Calu3 (cell line): ENCODE data around the gene GAPT. TPM values are rescaled to one million over a fixed set of nuclear protein-coding genes. Genes with fewer than 3 reads are reported as not detected.

Experiments
- BruUV-seq: library from RNA; stranded (reverse); fragments of 400-500 nt; replicated peaks from 2 replicates; lab custom pipeline; 2021; lab: Mats Ljungman, UMichigan
- CTCF ChIA-PET: fragments of 300-600 bp; sonication (Branson Sonifier 250); formaldehyde crosslinking; loops from one replicate; lab custom pipeline; 2022; ENCODE audit warnings: antibody characterized with exemption; lab: Charles Lee
- DNase-seq: peaks from one replicate; pipeline ENCODE4 v3.0.0; 2022
- H3K27ac Mint-ChIP-seq: one replicate; pipeline ENCODE4 v1.8.0; 2022; ENCODE audit warnings: mixed read lengths; ENCODE audit not compliant: unreplicated experiment
- H3K27me3 Mint-ChIP-seq: one replicate; pipeline ENCODE4 v1.8.0; 2022; ENCODE audit warnings: mixed read lengths; ENCODE audit not compliant: unreplicated experiment
- H3K36me3 Mint-ChIP-seq: one replicate; pipeline ENCODE4 v1.8.0; 2022; ENCODE audit warnings: mild to moderate bottlenecking, moderate library complexity, mixed read lengths; ENCODE audit not compliant: insufficient read depth, unreplicated experiment
- H3K4me1 Mint-ChIP-seq: one replicate; pipeline ENCODE4 v1.8.0; 2022; ENCODE audit warnings: mild to moderate bottlenecking, low read depth, mixed read lengths; ENCODE audit not compliant: unreplicated experiment
- H3K4me3 Mint-ChIP-seq: one replicate; pipeline ENCODE4 v1.8.0; 2022; ENCODE audit warnings: mild to moderate bottlenecking, low read depth, moderate library complexity, mixed read lengths; ENCODE audit not compliant: unreplicated experiment
- H3K9me3 Mint-ChIP-seq: one replicate; pipeline ENCODE4 v1.8.0; 2022; ENCODE audit warnings: low read depth, mixed read lengths; ENCODE audit not compliant: unreplicated experiment
- CTCF ChIP-seq: fragments of 200-600 bp; IDR thresholded peaks from one replicate; pipeline ENCODE4 v1.8.0; 2022; ENCODE audit warnings: antibody characterized with exemption; ENCODE audit not compliant: unreplicated experiment
- intact Hi-C: fragments of 100-400 bp; cut with micrococcal nuclease; formaldehyde crosslinking; loops from one replicate; pipeline ENCODE4 v1.10.0; 2022; ENCODE audit not compliant: unreplicated experiment
- total RNA-seq: library from RNA; stranded (reverse); gene quantifications from 2 replicates; pipeline ENCODE4 v1.2.3, GENCODE V29; 2022

Gene GAPT
- total RNA-seq, 1 experiment from 2014 or later, result not detected

GRCh38 chr5:58453306-58453705 is 37.9 kb upstream of the GAPT start:
- Mint-ChIP-seq H3K27me3 (no peaks in the 10 kb centered on the region), H3K36me3 (peaks cover 67% of the 10 kb centered on the region), H3K4me1 (peaks cover 28% of the 10 kb centered on the region), H3K27ac (no peak overlapping the region), H3K9me3 (no peaks in the 10 kb centered on the region), H3K4me3 (no peak overlapping the region)
- no peak for TF ChIP-seq CTCF
- CTCF ChIA-PET, result no interaction called here
- no peak for DNase-seq
- BruUV-seq, result no TSS peak
- intact Hi-C loops, result loop anchor here (10.0 kb wide), 1 partner anchor 369 kb away; no protein-coding TSS in a partner anchor

- Mint-ChIP-seq H3K27ac (peak overlapping the region; percentile 25), H3K4me3 (peak overlapping the region; percentile 76), H3K36me3 (peaks cover 74% of the 10 kb centered on the region), H3K4me1 (peaks cover 28% of the 10 kb centered on the region), H3K27me3 (no peaks in the 10 kb centered on the region), H3K9me3 (no peaks in the 10 kb centered on the region)
- BruUV-seq, result no TSS peak
- intact Hi-C loops, result loop anchor here (10.0 kb wide), 1 partner anchor 369 kb away; no protein-coding TSS in a partner anchor
- TF ChIP-seq CTCF, result no peak
- CTCF ChIA-PET, result no interaction called here
- DNase-seq, result no peak
Measured at GRCh38 chr5:58454025-58454424, 37.2 kb upstream of the GAPT start.

GRCh38 chr5:58455066-58455465 is 36.2 kb upstream of the GAPT start:
- peak overlapping the region; percentile 76 for H3K4me3 Mint-ChIP-seq
- peaks cover 85% of the 10 kb centered on the region for H3K36me3 Mint-ChIP-seq
- H3K9me3 Mint-ChIP-seq, result no peaks in the 10 kb centered on the region
- no peaks in the 10 kb centered on the region for H3K27me3 Mint-ChIP-seq
- peaks cover 28% of the 10 kb centered on the region for H3K4me1 Mint-ChIP-seq
- TF ChIP-seq CTCF, result no peak
- peak overlapping the region; percentile 40 for H3K27ac Mint-ChIP-seq
- no peak for DNase-seq
- CTCF ChIA-PET, result no interaction called here
- intact Hi-C loops, result loop anchor here (5.0 to 10.0 kb wide), 2 partner anchors 118 to 370 kb away; no protein-coding TSS in a partner anchor
- no TSS peak for BruUV-seq

- Mint-ChIP-seq H3K9me3 (no peaks in the 10 kb centered on the region), H3K27me3 (no peaks in the 10 kb centered on the region), H3K36me3 (peaks cover 89% of the 10 kb centered on the region), H3K4me1 (peaks cover 28% of the 10 kb centered on the region), H3K4me3 (peak overlapping the region; percentile 76), H3K27ac (peak overlapping the region; percentile 40)
- CTCF ChIA-PET, result interaction anchor here (1.7 kb wide), 1 partner anchor 568 kb away, joined by 5 read pairs; no protein-coding TSS in a partner anchor
- TF ChIP-seq CTCF, result no peak
- intact Hi-C loops, result loop anchor here (5.0 to 10.0 kb wide), 2 partner anchors 118 to 371 kb away; no protein-coding TSS in a partner anchor
- BruUV-seq, result no TSS peak
- DNase-seq, result no peak
Measured at GRCh38 chr5:58455480-58455879, 35.8 kb upstream of the GAPT start.
